HG03442 (cell line): ENCODE measurements around the gene C11orf86.
"Not testable (repeated sequence)": the region's sequence is repeated elsewhere in the genome, so short reads cannot be mapped to it uniquely, and the experiment has no call there.

ENCODE experiments used
- ATAC-seq: cut with Tn5 transposase; IDR thresholded peaks from one replicate; pipeline ENCODE4 v1.9.1; 2021; ENCODE audit warnings: mild to moderate bottlenecking, moderate library complexity; ENCODE audit not compliant: unreplicated experiment

C11orf86 gene

GRCh38 chr11:66987924-66988637, 13.0 kb downstream of the C11orf86 start:
- ATAC-seq = no peak

GRCh38 chr11:66988741-66989140, 13.6 kb downstream of the C11orf86 start:
- ATAC-seq = not testable (repeated sequence)

- not testable (repeated sequence) for ATAC-seq
Measured at GRCh38 chr11:66989360-66989759, 14.3 kb downstream of the C11orf86 start.

GRCh38 chr11:66992041-66992440, 16.9 kb downstream of the C11orf86 start:
- no peak for ATAC-seq

- ATAC-seq = no peak
Measured at GRCh38 chr11:66996609-66997273, 21.6 kb downstream of the C11orf86 start.

- ATAC-seq = no peak
Measured at GRCh38 chr11:66999555-66999954, 24.5 kb downstream of the C11orf86 start.

- no peak for ATAC-seq
Measured at GRCh38 chr11:67001332-67001731, 26.2 kb downstream of the C11orf86 start.

- no peak for ATAC-seq
Measured at GRCh38 chr11:67002297-67002913, 27.3 kb downstream of the C11orf86 start.

GRCh38 chr11:67002921-67003411, 27.9 kb downstream of the C11orf86 start:
- no peak for ATAC-seq

- not testable (repeated sequence) for ATAC-seq
Measured at GRCh38 chr11:67005200-67005599, 30.1 kb downstream of the C11orf86 start.

GRCh38 chr11:67006029-67006884, 31.2 kb downstream of the C11orf86 start:
- ATAC-seq = no peak

- ATAC-seq = no peak
Measured at GRCh38 chr11:67007126-67007525, 32.0 kb downstream of the C11orf86 start.

GRCh38 chr11:67010296-67010905, 35.3 kb downstream of the C11orf86 start:
- ATAC-seq = no peak

- no peak for ATAC-seq
Measured at GRCh38 chr11:67013511-67014045, 38.5 kb downstream of the C11orf86 start.

- ATAC-seq = no peak
Measured at GRCh38 chr11:67014343-67014742, 39.2 kb downstream of the C11orf86 start.

- ATAC-seq = no peak
Measured at GRCh38 chr11:67015048-67015447, 39.9 kb downstream of the C11orf86 start.

GRCh38 chr11:67016550-67016949, 41.4 kb downstream of the C11orf86 start:
- no peak for ATAC-seq

GRCh38 chr11:67020949-67021348, 45.8 kb downstream of the C11orf86 start:
- no peak for ATAC-seq

- ATAC-seq = no peak
Measured at GRCh38 chr11:67022341-67022933, 47.3 kb downstream of the C11orf86 start.
